ENCODE data around the gene CAVIN1.
"Not testable (repeated sequence)": the region's sequence is repeated elsewhere in the genome, so short reads cannot be mapped to it uniquely, and the experiment has no call there.

CAVIN1 gene

GRCh38 chr17:42429726-42430447 is 6.8 kb upstream of the CAVIN1 start:
- no peak for DNase-seq

GRCh38 chr17:42428141-42428944 is 5.3 kb upstream of the CAVIN1 start:
- no peak for DNase-seq

- DNase-seq: no peak
Measured at GRCh38 chr17:42424991-42425610, 2.0 kb upstream of the CAVIN1 start.

- no peak for DNase-seq
Measured at GRCh38 chr17:42423766-42424165, 710 bp upstream of the CAVIN1 start.

- DNase-seq: no peak
Measured at GRCh38 chr17:42422412-42422957, 571 bp downstream of the CAVIN1 start.

GRCh38 chr17:42421507-42422338 is 1.3 kb downstream of the CAVIN1 start:
- DNase-seq: no peak

- no peak for DNase-seq
Measured at GRCh38 chr17:42421136-42421506, 1.9 kb downstream of the CAVIN1 start.

GRCh38 chr17:42417981-42418380 is 5.1 kb downstream of the CAVIN1 start:
- not testable (repeated sequence) for DNase-seq

GRCh38 chr17:42414704-42415409 is 8.2 kb downstream of the CAVIN1 start:
- DNase-seq: no peak

- DNase-seq: no peak
Measured at GRCh38 chr17:42413464-42414040, 9.5 kb downstream of the CAVIN1 start.

GRCh38 chr17:42411905-42412679 is 11.0 kb downstream of the CAVIN1 start:
- DNase-seq: no peak

- DNase-seq: no peak
Measured at GRCh38 chr17:42411361-42411760, 11.7 kb downstream of the CAVIN1 start.

GRCh38 chr17:42410319-42410685 is 12.8 kb downstream of the CAVIN1 start:
- no peak for DNase-seq

- no peak for DNase-seq
Measured at GRCh38 chr17:42409523-42410318, 13.3 kb downstream of the CAVIN1 start.

- DNase-seq: no peak
Measured at GRCh38 chr17:42408061-42408460, 15.0 kb downstream of the CAVIN1 start.

GRCh38 chr17:42407289-42407836 is 15.7 kb downstream of the CAVIN1 start:
- DNase-seq: no peak

- DNase-seq: no peak
Measured at GRCh38 chr17:42406615-42407288, 16.3 kb downstream of the CAVIN1 start.

GRCh38 chr17:42405963-42406495 is 17.0 kb downstream of the CAVIN1 start:
- no peak for DNase-seq

- DNase-seq: no peak
Measured at GRCh38 chr17:42405076-42405475, 18.0 kb downstream of the CAVIN1 start.
